ENCODE results near the gene ZCWPW1.

Gene ZCWPW1

DNA sequence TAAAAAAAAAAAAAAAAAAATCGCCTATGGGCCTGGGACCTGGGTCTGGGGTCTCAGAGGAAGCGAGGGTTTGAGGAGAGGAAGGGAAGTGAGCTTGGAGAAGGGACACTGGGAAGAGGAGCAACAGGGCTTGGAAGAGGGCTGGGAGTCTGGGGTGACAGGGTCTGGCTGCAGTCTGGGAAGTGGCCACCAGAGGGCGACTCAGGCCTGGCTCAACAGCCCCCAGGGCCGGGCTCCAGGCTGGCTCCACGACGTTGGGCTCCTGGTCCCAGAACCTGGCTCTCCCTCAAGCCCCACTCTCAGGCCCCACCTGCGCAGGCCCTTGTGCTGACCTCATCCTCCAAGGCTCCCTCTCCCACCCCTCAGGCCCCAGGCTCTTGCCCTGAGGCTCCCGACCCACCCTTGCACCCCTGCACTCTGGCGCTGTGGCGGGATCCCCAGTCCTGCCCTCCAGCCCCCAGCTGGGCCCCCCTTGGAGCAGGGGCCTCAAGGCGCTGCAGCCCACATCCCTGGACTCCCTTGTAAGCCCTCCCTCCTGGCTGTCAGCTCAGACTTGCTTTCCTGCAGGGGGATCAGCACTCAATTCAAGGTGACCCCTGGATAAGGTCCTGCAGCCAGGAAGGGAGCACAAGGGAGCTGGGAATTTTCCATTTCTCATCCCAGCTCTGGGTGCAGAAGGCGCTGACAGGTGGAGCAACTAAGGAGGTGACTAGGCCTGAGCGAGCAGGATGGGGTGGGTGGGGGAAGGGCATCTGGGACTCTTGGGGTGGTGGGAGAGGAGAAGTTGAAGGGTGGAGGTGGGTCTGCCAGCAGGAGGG, 40.9 kb upstream of the ZCWPW1 start:
- Histone ChIP-seq H3K9ac (ENCODE audit: low read depth in 1 of 2, low read length in 2 of 2) (no peak overlapping the region), H3K4me3 (ENCODE audit: low read depth in 1 of 2, low read length in 2 of 2) (no peak overlapping the region), H3K36me3 (ENCODE audit: control insufficient read depth in 1 of 2, insufficient read depth in 2 of 2, low read length in 2 of 2) (peaks cover 5 to 19% of the 10 kb centered on the region in 2 donors), H3K9me3 (ENCODE audit: control insufficient read depth in 1 of 2, low read length in 2 of 2) (no peaks in the 10 kb centered on the region), H3K27me3 (ENCODE audit: control insufficient read depth in 1 of 2, insufficient read depth in 2 of 2, low read length in 2 of 2) (no peaks in the 10 kb centered on the region), H3K27ac (ENCODE audit: low read depth, low read length) (no peak overlapping the region), H3K4me1 (ENCODE audit: control insufficient read depth in 1 of 2, insufficient read depth in 2 of 2, low read length in 2 of 2) (peaks cover 6 to 12% of the 10 kb centered on the region in 2 donors)

DNA sequence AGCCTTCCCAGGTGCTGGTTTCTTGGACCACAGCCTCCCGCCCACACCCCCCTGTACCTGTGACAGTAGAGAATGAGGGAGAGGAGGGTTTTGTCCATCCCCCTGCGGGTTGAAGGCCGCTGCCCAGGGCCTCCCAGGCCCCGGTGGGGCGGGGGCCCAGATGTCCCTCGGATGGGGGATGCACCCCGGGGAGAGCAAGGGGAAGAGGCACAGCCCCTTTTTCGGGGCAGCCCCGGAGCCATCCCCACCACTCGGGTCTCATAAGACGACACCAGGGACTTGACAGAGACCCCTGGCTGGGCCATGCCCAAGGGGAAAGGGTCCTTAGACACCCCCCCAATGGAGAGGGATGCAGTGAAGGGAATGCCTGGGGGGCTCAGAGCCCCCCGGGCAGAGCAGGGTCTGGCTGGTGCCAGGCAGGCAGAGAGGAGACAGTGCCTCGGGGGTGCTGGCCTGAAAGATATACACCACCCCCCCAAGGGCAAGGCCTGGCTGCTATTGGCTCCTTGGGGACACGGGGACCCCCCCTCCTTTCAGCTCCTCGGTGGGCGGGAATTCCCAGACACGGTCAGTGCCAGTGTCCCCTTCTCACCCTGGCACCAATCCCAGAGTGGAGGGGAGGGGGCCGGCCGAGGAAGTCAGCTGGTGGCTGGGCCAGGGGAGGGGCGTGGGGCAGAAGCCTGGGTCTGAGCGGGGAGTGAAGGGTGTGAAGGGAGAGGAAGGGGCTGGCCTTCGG, 39.3 kb upstream of the ZCWPW1 start:
- Histone ChIP-seq H3K36me3 (ENCODE audit: control insufficient read depth in 1 of 2, insufficient read depth in 2 of 2, low read length in 2 of 2) (peaks cover 0 to 12% of the 10 kb centered on the region in 2 donors), H3K4me3 (ENCODE audit: low read depth in 1 of 2, low read length in 2 of 2) (no peak overlapping the region), H3K4me1 (ENCODE audit: control insufficient read depth in 1 of 2, insufficient read depth in 2 of 2, low read length in 2 of 2) (peaks cover 2 to 8% of the 10 kb centered on the region in 2 donors), H3K9me3 (ENCODE audit: control insufficient read depth in 1 of 2, low read length in 2 of 2) (no peaks in the 10 kb centered on the region), H3K9ac (ENCODE audit: low read depth in 1 of 2, low read length in 2 of 2) (no peak overlapping the region), H3K27me3 (ENCODE audit: control insufficient read depth in 1 of 2, insufficient read depth in 2 of 2, low read length in 2 of 2) (no peaks in the 10 kb centered on the region), H3K27ac (ENCODE audit: low read depth, low read length) (no peak overlapping the region)

DNA sequence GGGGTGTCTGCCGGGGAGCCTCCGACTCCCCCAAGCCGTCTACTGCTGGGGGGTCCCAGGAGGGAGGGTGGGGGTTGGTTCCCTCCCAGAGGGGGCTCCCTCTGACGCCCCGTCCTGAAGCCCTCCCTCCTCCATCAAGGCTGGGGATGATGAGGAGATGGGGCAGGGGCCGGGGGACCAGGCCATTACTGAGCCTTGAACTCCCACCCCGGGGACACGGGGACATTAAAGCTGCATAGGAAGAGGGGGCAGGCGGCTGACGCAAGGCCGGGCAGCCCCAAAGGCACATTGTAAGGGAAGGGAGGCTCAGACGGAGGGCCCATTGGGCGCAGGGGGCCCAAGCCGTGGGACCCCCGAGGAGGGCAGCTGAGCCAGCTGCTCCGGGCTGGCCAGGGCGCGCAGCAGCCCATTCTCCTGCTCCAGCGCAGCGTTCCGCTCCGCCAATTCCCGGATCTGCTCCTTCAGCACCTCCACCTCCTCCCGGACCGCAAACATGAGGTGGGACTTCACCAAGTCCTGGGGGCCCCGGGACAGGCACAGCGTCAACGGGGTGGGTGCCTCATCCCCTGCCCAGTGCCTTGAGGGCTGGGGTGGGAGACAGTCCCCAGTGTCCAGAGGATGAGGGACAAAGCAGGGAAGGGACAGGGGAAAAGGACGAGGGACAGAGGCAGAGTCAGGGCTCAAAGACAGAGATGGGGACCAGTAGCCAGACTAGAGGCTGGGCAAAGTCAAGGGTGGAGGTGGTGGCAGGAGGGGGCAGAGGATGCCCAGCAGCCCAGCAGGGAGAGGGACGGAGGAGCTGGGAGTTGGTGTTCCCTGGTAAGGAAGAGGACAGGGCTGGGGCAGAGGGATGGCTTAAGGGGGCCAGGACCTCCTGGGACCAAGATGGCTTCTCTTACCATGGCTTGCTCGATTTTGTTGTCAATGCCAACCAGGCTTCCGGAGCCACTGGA, 38.4 kb upstream of the ZCWPW1 start:
- Histone ChIP-seq H3K27me3 (ENCODE audit: control insufficient read depth in 1 of 2, insufficient read depth in 2 of 2, low read length in 2 of 2) (no peaks in the 10 kb centered on the region), H3K9ac (ENCODE audit: low read depth in 1 of 2, low read length in 2 of 2) (no peak overlapping the region), H3K4me3 (ENCODE audit: low read depth in 1 of 2, low read length in 2 of 2) (no peak overlapping the region), H3K27ac (ENCODE audit: low read depth, low read length) (no peak overlapping the region), H3K9me3 (ENCODE audit: control insufficient read depth in 1 of 2, low read length in 2 of 2) (no peaks in the 10 kb centered on the region), H3K4me1 (ENCODE audit: control insufficient read depth in 1 of 2, insufficient read depth in 2 of 2, low read length in 2 of 2) (peaks cover 0 to 5% of the 10 kb centered on the region in 2 donors), H3K36me3 (ENCODE audit: control insufficient read depth in 1 of 2, insufficient read depth in 2 of 2, low read length in 2 of 2) (peaks cover 0 to 9% of the 10 kb centered on the region in 2 donors)

DNA sequence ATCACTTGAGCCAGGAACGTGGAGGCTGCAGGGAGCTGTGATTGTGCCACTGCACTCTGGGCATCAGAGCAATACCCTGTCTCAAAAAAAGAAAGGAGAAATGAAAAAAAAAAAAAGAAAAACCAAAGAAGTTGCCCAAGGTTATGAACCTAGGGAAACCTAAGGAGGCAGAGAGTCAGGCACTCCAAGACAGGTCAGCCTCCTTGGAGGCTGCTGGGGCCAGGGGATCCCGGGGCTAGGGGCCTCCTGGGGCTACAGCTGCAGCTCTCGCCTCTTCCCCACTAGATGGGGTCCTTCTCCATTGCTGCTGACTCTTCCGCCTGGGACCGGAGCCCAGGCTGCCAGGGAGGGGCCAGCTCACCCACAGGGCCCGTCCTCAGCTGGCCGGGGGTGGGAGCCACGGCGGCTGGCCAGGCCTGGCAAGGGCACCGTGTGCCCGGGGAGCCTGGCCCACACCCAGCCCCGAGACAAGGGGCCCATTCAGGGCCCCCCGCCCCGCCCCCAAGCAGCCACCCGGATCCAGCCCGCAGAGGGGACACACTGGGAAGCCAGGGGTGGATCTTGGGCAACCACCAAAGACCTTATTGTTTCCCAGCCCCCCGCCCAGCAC, 37.3 kb upstream of the ZCWPW1 start:
- Histone ChIP-seq H3K27ac (ENCODE audit: low read depth, low read length) (no peak overlapping the region), H3K4me1 (ENCODE audit: control insufficient read depth in 1 of 2, insufficient read depth in 2 of 2, low read length in 2 of 2) (peaks cover 0 to 5% of the 10 kb centered on the region in 2 donors), H3K4me3 (ENCODE audit: low read depth in 1 of 2, low read length in 2 of 2) (no peak overlapping the region), H3K36me3 (ENCODE audit: control insufficient read depth in 1 of 2, insufficient read depth in 2 of 2, low read length in 2 of 2) (peaks cover 0 to 9% of the 10 kb centered on the region in 2 donors), H3K9ac (ENCODE audit: low read depth in 1 of 2, low read length in 2 of 2) (no peak overlapping the region), H3K9me3 (ENCODE audit: control insufficient read depth in 1 of 2, low read length in 2 of 2) (no peaks in the 10 kb centered on the region), H3K27me3 (ENCODE audit: control insufficient read depth in 1 of 2, insufficient read depth in 2 of 2, low read length in 2 of 2) (no peaks in the 10 kb centered on the region)

DNA sequence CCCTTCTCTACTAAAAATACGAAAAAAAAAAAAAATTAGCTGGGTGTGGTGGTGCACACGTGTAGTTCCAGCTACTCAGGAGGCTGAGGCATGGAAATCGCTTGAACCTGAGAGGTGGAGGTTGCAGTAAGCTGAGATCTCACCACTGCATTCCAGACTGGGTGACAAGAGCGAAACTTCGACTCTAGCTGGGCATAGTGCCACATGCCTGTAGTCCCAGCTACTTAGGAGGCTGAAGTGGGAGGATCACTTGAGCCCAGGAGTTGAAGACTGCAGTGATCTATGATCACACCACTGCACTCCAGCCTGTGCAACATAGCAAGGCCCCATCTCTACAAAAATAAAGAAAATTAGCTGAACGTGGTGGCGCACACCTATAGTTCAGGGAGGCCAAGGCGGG, 36.8 kb upstream of the ZCWPW1 start:
- peaks cover 0 to 9% of the 10 kb centered on the region in 2 donors for H3K36me3 ChIP-seq (ENCODE audit: control insufficient read depth in 1 of 2, insufficient read depth in 2 of 2, low read length in 2 of 2)
- H3K4me1 ChIP-seq (ENCODE audit: control insufficient read depth in 1 of 2, insufficient read depth in 2 of 2, low read length in 2 of 2): peaks cover 0 to 5% of the 10 kb centered on the region in 2 donors
- H3K9ac ChIP-seq (ENCODE audit: low read depth in 1 of 2, low read length in 2 of 2): no peak overlapping the region
- H3K9me3 ChIP-seq (ENCODE audit: control insufficient read depth in 1 of 2, low read length in 2 of 2): no peaks in the 10 kb centered on the region
- no peak overlapping the region for H3K4me3 ChIP-seq (ENCODE audit: low read depth in 1 of 2, low read length in 2 of 2)
- no peak overlapping the region for H3K27ac ChIP-seq (ENCODE audit: low read depth, low read length)
- H3K27me3 ChIP-seq (ENCODE audit: control insufficient read depth in 1 of 2, insufficient read depth in 2 of 2, low read length in 2 of 2): no peaks in the 10 kb centered on the region

DNA sequence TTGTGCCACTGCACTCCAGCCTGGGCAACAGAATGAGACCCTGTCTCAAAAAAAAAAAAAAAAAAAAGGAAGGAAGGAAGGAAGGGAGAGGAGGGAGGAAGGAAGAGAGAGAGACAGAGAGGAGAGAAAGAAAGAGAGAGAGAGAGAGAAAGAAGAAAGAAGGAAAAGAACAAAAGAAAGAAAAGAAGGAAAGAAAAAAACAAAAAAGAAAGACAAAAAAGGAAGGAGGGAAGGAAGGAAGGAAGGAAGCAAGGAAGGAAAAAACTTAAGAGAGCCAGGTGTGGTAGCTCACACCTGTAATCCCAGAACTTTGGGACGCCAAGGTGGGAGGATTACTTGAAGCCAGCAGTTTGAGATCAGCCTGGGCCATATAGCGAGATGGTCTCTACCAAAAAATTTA, 36.3 kb upstream of the ZCWPW1 start:
- Histone ChIP-seq H3K9me3 (ENCODE audit: control insufficient read depth in 1 of 2, low read length in 2 of 2) (no peaks in the 10 kb centered on the region), H3K9ac (ENCODE audit: low read depth in 1 of 2, low read length in 2 of 2) (no peak overlapping the region), H3K27me3 (ENCODE audit: control insufficient read depth in 1 of 2, insufficient read depth in 2 of 2, low read length in 2 of 2) (no peaks in the 10 kb centered on the region), H3K36me3 (ENCODE audit: control insufficient read depth in 1 of 2, insufficient read depth in 2 of 2, low read length in 2 of 2) (peaks cover 0 to 9% of the 10 kb centered on the region in 2 donors), H3K4me1 (ENCODE audit: control insufficient read depth in 1 of 2, insufficient read depth in 2 of 2, low read length in 2 of 2) (peaks cover 0 to 5% of the 10 kb centered on the region in 2 donors), H3K27ac (ENCODE audit: low read depth, low read length) (no peak overlapping the region), H3K4me3 (ENCODE audit: low read depth in 1 of 2, low read length in 2 of 2) (no peak overlapping the region)

DNA sequence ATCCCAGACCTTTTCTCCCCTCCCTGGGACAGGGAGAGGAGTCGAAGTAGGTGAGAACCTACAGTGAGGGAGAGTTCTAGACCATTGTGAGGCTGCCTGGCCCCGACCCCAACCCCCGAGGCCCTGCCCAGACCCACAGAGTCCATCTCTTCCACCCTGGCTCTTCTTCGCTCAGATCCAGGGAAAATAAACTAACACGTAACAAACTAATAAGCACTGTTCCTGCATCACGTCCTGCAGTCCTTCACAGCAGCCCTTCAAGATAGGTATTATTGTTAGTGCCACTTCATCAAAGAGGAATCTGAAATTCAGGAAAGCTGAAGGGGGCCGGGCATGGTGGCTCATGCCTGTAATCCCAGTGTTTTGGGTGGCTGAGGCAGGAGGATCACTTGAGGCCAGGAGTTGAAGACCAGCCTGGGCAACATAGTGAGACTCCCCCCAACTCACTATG, 35.7 kb upstream of the ZCWPW1 start, which contains the start of gene SPACDR:
Gene SPACDR (minus strand): TSS at position 51 of the 451 bp plus-strand sequence. CDS start 235 bp downstream, outside the sequence.
- H3K4me1 ChIP-seq (ENCODE audit: control insufficient read depth in 1 of 2, insufficient read depth in 2 of 2, low read length in 2 of 2): peaks cover 0 to 1% of the 10 kb centered on the region in 2 donors
- H3K36me3 ChIP-seq (ENCODE audit: control insufficient read depth in 1 of 2, insufficient read depth in 2 of 2, low read length in 2 of 2): peaks cover 0 to 9% of the 10 kb centered on the region in 2 donors
- H3K27ac ChIP-seq (ENCODE audit: low read depth, low read length): no peak within 1 kb of the TSS
- no peaks in the 10 kb centered on the region for H3K9me3 ChIP-seq (ENCODE audit: control insufficient read depth in 1 of 2, low read length in 2 of 2)
- H3K27me3 ChIP-seq (ENCODE audit: control insufficient read depth in 1 of 2, insufficient read depth in 2 of 2, low read length in 2 of 2): no peaks in the 10 kb centered on the region
- no peak within 1 kb of the TSS for H3K4me3 ChIP-seq (ENCODE audit: low read depth in 1 of 2, low read length in 2 of 2)
- no peak within 1 kb of the TSS for H3K9ac ChIP-seq (ENCODE audit: low read depth in 1 of 2, low read length in 2 of 2)

DNA sequence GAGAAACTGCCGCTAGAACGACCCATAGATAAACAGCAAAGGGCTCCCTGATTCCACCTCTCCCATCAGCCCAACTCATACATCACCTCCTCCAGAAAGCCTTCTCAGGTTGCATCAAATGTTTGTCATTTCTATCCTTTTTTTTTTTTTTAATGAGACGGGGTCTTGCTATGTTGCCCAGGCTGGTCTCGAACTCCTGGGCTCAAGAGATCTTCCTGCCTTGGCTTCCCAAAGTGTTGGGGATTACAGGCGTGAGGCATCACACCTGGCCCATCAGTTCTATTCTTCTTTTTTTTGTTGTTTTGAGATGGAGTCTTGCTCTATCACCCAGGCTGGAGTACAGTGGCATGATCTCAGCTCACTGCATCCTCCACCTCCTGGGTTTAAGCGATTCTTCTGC, 28.5 kb upstream of the ZCWPW1 start:
- no peak overlapping the region for H3K4me3 ChIP-seq (ENCODE audit: low read depth in 1 of 2, low read length in 2 of 2)
- H3K9me3 ChIP-seq (ENCODE audit: control insufficient read depth in 1 of 2, low read length in 2 of 2): no peaks in the 10 kb centered on the region
- no peaks in the 10 kb centered on the region for H3K36me3 ChIP-seq (ENCODE audit: control insufficient read depth in 1 of 2, insufficient read depth in 2 of 2, low read length in 2 of 2)
- H3K9ac ChIP-seq (ENCODE audit: low read depth in 1 of 2, low read length in 2 of 2): no peak overlapping the region
- no peak overlapping the region for H3K27ac ChIP-seq (ENCODE audit: low read depth, low read length)
- H3K27me3 ChIP-seq (ENCODE audit: control insufficient read depth in 1 of 2, insufficient read depth in 2 of 2, low read length in 2 of 2): no peaks in the 10 kb centered on the region
- no peaks in the 10 kb centered on the region for H3K4me1 ChIP-seq (ENCODE audit: control insufficient read depth in 1 of 2, insufficient read depth in 2 of 2, low read length in 2 of 2)

DNA sequence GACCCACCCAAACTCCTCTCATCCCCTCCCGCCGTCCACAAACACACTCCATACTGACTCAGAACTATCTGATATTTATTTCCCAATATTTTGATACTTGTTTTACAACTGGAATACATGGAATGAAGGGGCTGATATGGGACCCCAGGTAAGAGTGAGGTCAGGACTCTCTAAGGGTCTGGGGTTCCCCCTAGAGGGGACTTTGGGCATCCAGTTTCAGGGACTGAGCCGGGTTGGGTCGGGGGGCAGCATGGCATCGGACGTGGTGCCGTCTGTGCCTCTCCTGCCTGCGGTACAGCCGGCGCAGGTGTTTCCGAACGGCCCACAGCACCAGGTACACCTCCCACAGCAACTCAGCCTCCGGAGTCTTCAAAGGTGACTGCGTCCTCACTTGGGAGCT, 28.1 kb upstream of the ZCWPW1 start:
- Histone ChIP-seq H3K4me1 (ENCODE audit: control insufficient read depth in 1 of 2, insufficient read depth in 2 of 2, low read length in 2 of 2) (no peaks in the 10 kb centered on the region), H3K27ac (ENCODE audit: low read depth, low read length) (no peak overlapping the region), H3K9ac (ENCODE audit: low read depth in 1 of 2, low read length in 2 of 2) (no peak overlapping the region), H3K27me3 (ENCODE audit: control insufficient read depth in 1 of 2, insufficient read depth in 2 of 2, low read length in 2 of 2) (no peaks in the 10 kb centered on the region), H3K36me3 (ENCODE audit: control insufficient read depth in 1 of 2, insufficient read depth in 2 of 2, low read length in 2 of 2) (no peaks in the 10 kb centered on the region), H3K4me3 (ENCODE audit: low read depth in 1 of 2, low read length in 2 of 2) (no peak overlapping the region), H3K9me3 (ENCODE audit: control insufficient read depth in 1 of 2, low read length in 2 of 2) (no peaks in the 10 kb centered on the region)

Measured in duodenal mucosa (tissue), 2 donors.